DND-41 (cell line): ENCODE data around the gene PRKCB.

Experiments
- ATAC-seq: fragments of 200-7000 bp; cut with Tn5 transposase; 3 replicates; pipeline ENCODE4 v1.9.1; 2021; ENCODE audit warnings: low read depth; ENCODE audit not compliant: insufficient read depth
- DNase-seq: peaks from one replicate; pipeline ENCODE4 v3.0.0-alpha.2; 2020
- H2AFZ ChIP-seq: 2 replicates; pipeline ENCODE4 v1.6.0; 2012; ENCODE audit warnings: low read depth, low read length
- H3K27ac ChIP-seq: 2 replicates; pipeline ENCODE4 v1.5.1; 2012; ENCODE audit warnings: low read length, inconsistent platforms
- H3K27me3 ChIP-seq: fragments of 200-600 bp; sonication (generic); 2 replicates; pipeline ENCODE4 v1.6.0; 2012; ENCODE audit warnings: low read length, mild to moderate bottlenecking, inconsistent platforms; ENCODE audit not compliant: insufficient read depth, poor library complexity
- H3K36me3 ChIP-seq: 2 replicates; pipeline ENCODE4 v1.5.1; 2012; ENCODE audit warnings: low read length, inconsistent platforms; ENCODE audit not compliant: insufficient read depth
- H3K4me1 ChIP-seq: 2 replicates; pipeline ENCODE4 v1.5.1; 2012; ENCODE audit warnings: mild to moderate bottlenecking, low read length; ENCODE audit not compliant: insufficient read depth
- H3K4me2 ChIP-seq: 2 replicates; pipeline ENCODE4 v1.6.0; 2012; ENCODE audit warnings: mild to moderate bottlenecking, moderate library complexity, low read length, inconsistent platforms; ENCODE audit not compliant: insufficient read depth
- H3K4me3 ChIP-seq, 2 experiments: fragments of 200-600 bp in 1 of 2; shearing (Covaris generic) in 1 of 2; 2 replicates each; pipeline ENCODE4 v1.5.1; 2012 to 2016; ENCODE audit warnings: inconsistent platforms in 2 of 2, low read length in 2 of 2, mild to moderate bottlenecking in 2 of 2, low read depth in 1 of 2, moderate library complexity in 1 of 2
- H3K79me2 ChIP-seq: 2 replicates; pipeline ENCODE4 v1.6.0; 2012; ENCODE audit warnings: low read length, inconsistent platforms; ENCODE audit not compliant: insufficient read depth
- H3K9ac ChIP-seq: 2 replicates; pipeline ENCODE4 v1.6.0; 2012; ENCODE audit warnings: low read depth, mild to moderate bottlenecking, inconsistent platforms, low read length, moderate library complexity
- H3K9me3 ChIP-seq: 2 replicates; pipeline ENCODE4 v1.5.1; 2012; ENCODE audit warnings: low read length, moderate library complexity, mild to moderate bottlenecking, inconsistent platforms; ENCODE audit not compliant: insufficient read depth, severe bottlenecking
- H4K20me1 ChIP-seq: 2 replicates; pipeline ENCODE4 v1.6.0; 2012; ENCODE audit warnings: low read length; ENCODE audit not compliant: insufficient read depth
- CTCF ChIP-seq: IDR thresholded peaks from 2 replicates; pipeline ENCODE4 v1.5.1; 2012; ENCODE audit warnings: borderline replicate concordance, low read length, moderate library complexity, mild to moderate bottlenecking; ENCODE audit not compliant: poor library complexity, severe bottlenecking; ENCODE audit errors: extremely low read depth
- EZH2 ChIP-seq: IDR thresholded peaks from 3 replicates; pipeline ENCODE4 v1.6.1; 2012; ENCODE audit warnings: borderline replicate concordance, low read depth, mild to moderate bottlenecking, moderate library complexity, low read length, inconsistent platforms; ENCODE audit not compliant: severe bottlenecking

Gene PRKCB

DNA sequence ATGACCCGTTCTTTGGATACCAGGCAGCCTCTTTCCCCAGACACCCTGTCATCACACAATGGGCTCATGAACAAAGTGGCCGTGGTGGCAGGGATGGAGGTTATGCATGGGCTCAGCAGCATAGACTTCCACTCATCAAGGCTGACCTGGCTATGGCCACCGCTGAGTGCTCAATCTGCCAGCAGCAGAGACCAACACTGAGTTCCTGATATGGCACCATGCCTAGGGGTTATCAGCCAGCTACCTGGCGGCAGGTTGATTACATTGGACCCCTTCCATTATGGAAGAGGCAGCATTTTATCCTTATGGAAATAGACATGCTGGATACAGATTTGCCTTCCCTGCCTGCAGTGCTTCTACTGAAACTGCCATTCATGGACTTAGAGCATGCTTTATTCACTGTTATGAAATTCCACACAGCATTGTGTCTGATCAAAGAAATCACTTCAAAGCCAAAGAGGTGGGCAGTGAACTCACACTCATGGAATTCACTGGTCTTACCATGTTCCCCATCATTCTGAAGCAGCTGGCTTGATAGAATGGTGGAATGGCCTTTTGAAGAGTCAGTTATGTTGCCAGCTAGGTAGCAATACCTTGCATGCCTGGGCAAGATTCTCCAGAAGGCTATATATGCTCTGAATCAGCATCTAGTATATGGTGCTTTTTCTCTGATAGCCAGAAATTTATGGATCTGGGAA, 160.6 kb downstream of the PRKCB start:
- Histone ChIP-seq H3K36me3 (peaks cover 6% of the 10 kb centered on the region), H3K79me2 (no peaks in the 10 kb centered on the region), H3K27ac (no peak overlapping the region), H2AFZ (no peak overlapping the region), H3K9ac (no peak overlapping the region), H3K4me3 (no peak overlapping the region), H3K9me3 (no peaks in the 10 kb centered on the region), H3K4me2 (no peak overlapping the region), H3K4me1 (no peaks in the 10 kb centered on the region), H4K20me1 (no peaks in the 10 kb centered on the region; the same call in 1 of the 2 replicates), H3K27me3 (no peaks in the 10 kb centered on the region)
- TF ChIP-seq EZH2 (no peak), CTCF (no peak)
- no peak for ATAC-seq
- DNase-seq = no peak

DNA sequence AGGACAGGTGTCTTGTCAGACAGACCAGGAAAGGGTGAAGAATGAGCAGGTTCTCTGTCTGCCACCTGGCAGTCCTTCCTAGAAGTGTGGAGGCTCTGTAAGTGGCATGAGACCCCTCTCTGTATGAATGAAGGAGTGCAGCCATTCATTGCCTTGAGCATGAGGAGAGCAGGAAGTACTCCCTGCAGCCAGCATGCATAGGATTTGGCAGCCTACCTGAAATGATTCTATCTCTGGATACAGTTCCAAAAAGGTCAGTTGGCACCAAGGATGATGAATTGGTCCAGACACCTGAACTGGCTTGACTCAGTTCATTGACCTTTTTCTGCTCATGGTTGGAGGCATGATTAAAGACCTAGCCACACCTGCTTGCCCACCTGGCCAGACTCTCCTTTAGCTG, 163.0 kb downstream of the PRKCB start:
- H3K9ac ChIP-seq = no peak overlapping the region
- H3K4me3 ChIP-seq = no peak overlapping the region
- H3K27ac ChIP-seq = no peak overlapping the region
- H3K9me3 ChIP-seq = no peaks in the 10 kb centered on the region
- no peaks in the 10 kb centered on the region for H3K79me2 ChIP-seq
- DNase-seq (no peak), ATAC-seq (no peak)
- H3K27me3 ChIP-seq = no peaks in the 10 kb centered on the region
- no peak for TF ChIP-seq CTCF
- TF ChIP-seq EZH2 = no peak
- H3K4me2 ChIP-seq = no peak overlapping the region
- no peaks in the 10 kb centered on the region for H3K4me1 ChIP-seq
- no peak overlapping the region for H2AFZ ChIP-seq
- H3K36me3 ChIP-seq = peaks cover 6% of the 10 kb centered on the region
- H4K20me1 ChIP-seq = no peaks in the 10 kb centered on the region; the same call in 1 of the 2 replicates

- TF ChIP-seq CTCF (no peak), EZH2 (no peak)
- H3K4me1 ChIP-seq = no peaks in the 10 kb centered on the region
- H3K27ac ChIP-seq = no peak overlapping the region
- H4K20me1 ChIP-seq = no peaks in the 10 kb centered on the region; the same call in 1 of the 2 replicates
- no peak overlapping the region for H3K4me2 ChIP-seq
- no peaks in the 10 kb centered on the region for H3K27me3 ChIP-seq
- H3K79me2 ChIP-seq = no peaks in the 10 kb centered on the region
- no peak overlapping the region for H2AFZ ChIP-seq
- peaks cover 6% of the 10 kb centered on the region for H3K36me3 ChIP-seq
- H3K4me3 ChIP-seq = no peak overlapping the region
- no peaks in the 10 kb centered on the region for H3K9me3 ChIP-seq
- H3K9ac ChIP-seq = no peak overlapping the region
- DNase-seq = no peak
- no peak for ATAC-seq
These were observed 163.9 kb downstream of the PRKCB start for GRCh38 chr16:23999663-24000062.
